ENCODE measurements around the gene NUP85. TPM values are rescaled to one million over a fixed set of nuclear protein-coding genes. Genes with fewer than 3 reads are reported as not detected.
A peak's percentile ranks its signal among the peaks of the same experiment; 100 is the strongest.

Gene NUP85
- total RNA-seq, 1 donor from 2014 or later, result 61.1 TPM

GRCh38 chr17:75218131-75218530 is 12.7 kb downstream of the NUP85 start:
- H3K4me3 Mint-ChIP-seq (ENCODE audit: unreplicated experiment), result no peak overlapping the region
- no peaks in the 10 kb centered on the region for H3K4me1 Mint-ChIP-seq (ENCODE audit: unreplicated experiment)
- TF ChIP-seq CTCF (IDR thresholded peaks at IDR 0.05), result no peak
- DNase-seq (ENCODE audit: extremely low spot score, unreplicated experiment), result no peak
- H3K27me3 Mint-ChIP-seq (ENCODE audit: unreplicated experiment), result no peaks in the 10 kb centered on the region
- H3K9me3 Mint-ChIP-seq (ENCODE audit: unreplicated experiment), result no peaks in the 10 kb centered on the region
- peaks cover 34% of the 10 kb centered on the region for H3K36me3 Mint-ChIP-seq (ENCODE audit: unreplicated experiment)
- no peak overlapping the region for H3K27ac Mint-ChIP-seq (ENCODE audit: unreplicated experiment)

GRCh38 chr17:75219815-75220214 is 14.3 kb downstream of the NUP85 start:
- DNase-seq (ENCODE audit: extremely low spot score, unreplicated experiment), result no peak
- no peaks in the 10 kb centered on the region for H3K9me3 Mint-ChIP-seq (ENCODE audit: unreplicated experiment)
- no peaks in the 10 kb centered on the region for H3K27me3 Mint-ChIP-seq (ENCODE audit: unreplicated experiment)
- no peak overlapping the region for H3K4me3 Mint-ChIP-seq (ENCODE audit: unreplicated experiment)
- H3K4me1 Mint-ChIP-seq (ENCODE audit: unreplicated experiment), result no peaks in the 10 kb centered on the region
- H3K27ac Mint-ChIP-seq (ENCODE audit: unreplicated experiment), result no peak overlapping the region
- no peak for TF ChIP-seq CTCF (IDR thresholded peaks at IDR 0.05)
- H3K36me3 Mint-ChIP-seq (ENCODE audit: unreplicated experiment), result peaks cover 29% of the 10 kb centered on the region

GRCh38 chr17:75225016-75225415 is 19.5 kb downstream of the NUP85 start:
- no peaks in the 10 kb centered on the region for H3K4me1 Mint-ChIP-seq (ENCODE audit: unreplicated experiment)
- H3K36me3 Mint-ChIP-seq (ENCODE audit: unreplicated experiment), result peaks cover 26% of the 10 kb centered on the region
- DNase-seq (ENCODE audit: extremely low spot score, unreplicated experiment), result no peak
- no peaks in the 10 kb centered on the region for H3K27me3 Mint-ChIP-seq (ENCODE audit: unreplicated experiment)
- no peaks in the 10 kb centered on the region for H3K9me3 Mint-ChIP-seq (ENCODE audit: unreplicated experiment)
- H3K4me3 Mint-ChIP-seq (ENCODE audit: unreplicated experiment), result no peak overlapping the region
- H3K27ac Mint-ChIP-seq (ENCODE audit: unreplicated experiment), result no peak overlapping the region
- TF ChIP-seq CTCF (IDR thresholded peaks at IDR 0.05), result no peak

GRCh38 chr17:75227729-75228128 is 22.2 kb downstream of the NUP85 start:
- Mint-ChIP-seq H3K27me3 (ENCODE audit: unreplicated experiment) (no peaks in the 10 kb centered on the region), H3K4me3 (ENCODE audit: unreplicated experiment) (no peak overlapping the region), H3K9me3 (ENCODE audit: unreplicated experiment) (no peaks in the 10 kb centered on the region), H3K36me3 (ENCODE audit: unreplicated experiment) (peaks cover 36% of the 10 kb centered on the region), H3K27ac (ENCODE audit: unreplicated experiment) (no peak overlapping the region), H3K4me1 (ENCODE audit: unreplicated experiment) (no peaks in the 10 kb centered on the region)
- no peak for TF ChIP-seq CTCF (IDR thresholded peaks at IDR 0.05)
- no peak for DNase-seq (ENCODE audit: extremely low spot score, unreplicated experiment)

GRCh38 chr17:75228305-75228704 is 22.8 kb downstream of the NUP85 start:
- DNase-seq (ENCODE audit: extremely low spot score, unreplicated experiment), result no peak
- peaks cover 39% of the 10 kb centered on the region for H3K36me3 Mint-ChIP-seq (ENCODE audit: unreplicated experiment)
- no peak for TF ChIP-seq CTCF (IDR thresholded peaks at IDR 0.05)
- no peak overlapping the region for H3K4me3 Mint-ChIP-seq (ENCODE audit: unreplicated experiment)
- no peaks in the 10 kb centered on the region for H3K9me3 Mint-ChIP-seq (ENCODE audit: unreplicated experiment)
- H3K27ac Mint-ChIP-seq (ENCODE audit: unreplicated experiment), result peak overlapping the region; percentile 44
- H3K4me1 Mint-ChIP-seq (ENCODE audit: unreplicated experiment), result no peaks in the 10 kb centered on the region
- no peaks in the 10 kb centered on the region for H3K27me3 Mint-ChIP-seq (ENCODE audit: unreplicated experiment)
